ENCODE results near the gene WSB1.
A peak's percentile ranks its signal among the peaks of the same experiment; 100 is the strongest.
"Not testable (repeated sequence)": the region's sequence is repeated elsewhere in the genome, so short reads cannot be mapped to it uniquely, and the experiment has no call there.

WSB1 gene

GRCh38 chr17:27322690-27323508 lies 29.0 kb downstream of the WSB1 start:
- peak overlapping the region; percentile 41 for H3K27ac ChIP-seq (ENCODE audit: low read depth, low read length)
- no peaks in the 10 kb centered on the region for H3K9me3 ChIP-seq (ENCODE audit: control insufficient read depth in 5 of 5, low read length in 5 of 5)
- peaks cover 3 to 15% (median 9%) of the 10 kb centered on the region in 5 donors for H3K36me3 ChIP-seq (ENCODE audit: control insufficient read depth in 5 of 5, insufficient read depth in 5 of 5, low read length in 5 of 5)
- H3K27me3 ChIP-seq (ENCODE audit: control insufficient read depth in 5 of 5, insufficient read depth in 4 of 5, low read length in 5 of 5), result no peaks in the 10 kb centered on the region
- peaks cover 8 to 50% (median 42%) of the 10 kb centered on the region in 5 donors for H3K4me1 ChIP-seq (ENCODE audit: control insufficient read depth in 5 of 5, insufficient read depth in 5 of 5, low read length in 5 of 5)
- no peak overlapping the region for H3K9ac ChIP-seq (ENCODE audit: low read length in 5 of 5)
- no peak overlapping the region for H3K4me3 ChIP-seq (ENCODE audit: low read depth in 1 of 5, low read length in 5 of 5)

GRCh38 chr17:27323538-27324215 lies 29.8 kb downstream of the WSB1 start:
- Histone ChIP-seq H3K36me3 (ENCODE audit: control insufficient read depth in 5 of 5, insufficient read depth in 5 of 5, low read length in 5 of 5) (peaks cover under 1 to 7% (median 3%) of the 10 kb centered on the region in 5 donors), H3K4me3 (ENCODE audit: low read depth in 1 of 5, low read length in 5 of 5) (peak overlapping the region in 2 of 5 donors; percentile 23 to 32), H3K9me3 (ENCODE audit: control insufficient read depth in 5 of 5, low read length in 5 of 5) (no peaks in the 10 kb centered on the region), H3K27me3 (ENCODE audit: control insufficient read depth in 5 of 5, insufficient read depth in 4 of 5, low read length in 5 of 5) (no peaks in the 10 kb centered on the region), H3K9ac (ENCODE audit: low read length in 5 of 5) (no peak overlapping the region), H3K4me1 (ENCODE audit: control insufficient read depth in 5 of 5, insufficient read depth in 5 of 5, low read length in 5 of 5) (peaks cover 8 to 50% (median 42%) of the 10 kb centered on the region in 5 donors), H3K27ac (ENCODE audit: low read depth, low read length) (peak overlapping the region; percentile 41)

GRCh38 chr17:27324771-27325339 lies 30.9 kb downstream of the WSB1 start:
- Histone ChIP-seq H3K27ac (ENCODE audit: low read depth, low read length) (no peak overlapping the region), H3K27me3 (ENCODE audit: control insufficient read depth in 5 of 5, insufficient read depth in 4 of 5, low read length in 5 of 5) (no peaks in the 10 kb centered on the region), H3K36me3 (ENCODE audit: control insufficient read depth in 5 of 5, insufficient read depth in 5 of 5, low read length in 5 of 5) (no peaks in the 10 kb centered on the region), H3K4me3 (ENCODE audit: low read depth in 1 of 5, low read length in 5 of 5) (no peak overlapping the region), H3K9me3 (ENCODE audit: control insufficient read depth in 5 of 5, low read length in 5 of 5) (no peaks in the 10 kb centered on the region), H3K9ac (ENCODE audit: low read length in 5 of 5) (no peak overlapping the region), H3K4me1 (ENCODE audit: control insufficient read depth in 5 of 5, insufficient read depth in 5 of 5, low read length in 5 of 5) (peaks cover 7 to 43% (median 33%) of the 10 kb centered on the region in 5 donors)

DNA sequence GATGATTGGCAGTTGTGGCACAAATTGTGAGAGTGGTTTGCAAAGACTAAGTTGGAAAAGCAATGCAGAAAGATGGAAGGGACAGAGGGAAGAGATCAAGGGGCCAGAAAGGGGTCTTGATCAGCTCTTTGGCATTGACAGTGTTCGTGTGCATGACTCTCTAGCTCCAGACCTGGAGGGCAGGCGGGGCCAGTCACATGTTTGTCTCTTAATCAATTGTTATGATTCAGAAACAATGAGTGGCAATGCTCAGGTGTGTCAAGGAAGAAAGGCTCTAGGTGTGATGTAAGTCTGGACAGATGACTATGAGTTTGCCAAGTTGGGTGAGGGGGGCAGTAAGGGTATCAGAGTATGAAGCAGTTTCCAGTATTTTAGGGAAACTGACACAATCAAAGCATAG lies 32.1 kb downstream of the WSB1 start:
- H3K27me3 ChIP-seq (ENCODE audit: control insufficient read depth in 5 of 5, insufficient read depth in 4 of 5, low read length in 5 of 5), result no peaks in the 10 kb centered on the region
- peaks cover 4 to 35% (median 27%) of the 10 kb centered on the region in 5 donors for H3K4me1 ChIP-seq (ENCODE audit: control insufficient read depth in 5 of 5, insufficient read depth in 5 of 5, low read length in 5 of 5)
- no peak overlapping the region for H3K4me3 ChIP-seq (ENCODE audit: low read depth in 1 of 5, low read length in 5 of 5)
- no peak overlapping the region for H3K27ac ChIP-seq (ENCODE audit: low read depth, low read length)
- H3K9me3 ChIP-seq (ENCODE audit: control insufficient read depth in 5 of 5, low read length in 5 of 5), result no peaks in the 10 kb centered on the region
- no peak overlapping the region for H3K9ac ChIP-seq (ENCODE audit: low read length in 5 of 5)
- H3K36me3 ChIP-seq (ENCODE audit: control insufficient read depth in 5 of 5, insufficient read depth in 5 of 5, low read length in 5 of 5), result no peaks in the 10 kb centered on the region

DNA sequence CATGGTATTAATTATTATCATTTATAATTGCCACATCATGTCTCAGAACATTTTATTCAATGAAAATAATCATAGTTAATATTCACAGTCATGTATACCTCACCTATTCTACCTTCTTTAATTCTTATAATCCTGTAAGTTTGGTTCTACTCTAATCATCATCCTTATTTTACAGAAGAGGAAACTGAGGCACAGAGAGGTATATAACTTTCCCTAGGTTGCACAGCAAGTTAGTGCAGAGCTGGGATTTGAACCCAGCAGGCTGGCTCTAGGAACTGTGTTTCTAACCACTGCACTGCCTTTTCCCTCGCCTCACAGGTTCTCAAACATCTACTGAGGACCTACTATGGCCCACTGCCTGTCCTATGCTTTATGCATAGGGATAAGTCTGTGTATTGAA lies 32.7 kb downstream of the WSB1 start:
- H3K4me1 ChIP-seq (ENCODE audit: control insufficient read depth in 5 of 5, insufficient read depth in 5 of 5, low read length in 5 of 5), result peaks cover 4 to 31% (median 27%) of the 10 kb centered on the region in 5 donors
- H3K9ac ChIP-seq (ENCODE audit: low read length in 5 of 5), result no peak overlapping the region
- no peak overlapping the region for H3K27ac ChIP-seq (ENCODE audit: low read depth, low read length)
- no peaks in the 10 kb centered on the region for H3K9me3 ChIP-seq (ENCODE audit: control insufficient read depth in 5 of 5, low read length in 5 of 5)
- no peak overlapping the region for H3K4me3 ChIP-seq (ENCODE audit: low read depth in 1 of 5, low read length in 5 of 5)
- no peaks in the 10 kb centered on the region for H3K36me3 ChIP-seq (ENCODE audit: control insufficient read depth in 5 of 5, insufficient read depth in 5 of 5, low read length in 5 of 5)
- no peaks in the 10 kb centered on the region for H3K27me3 ChIP-seq (ENCODE audit: control insufficient read depth in 5 of 5, insufficient read depth in 4 of 5, low read length in 5 of 5)

DNA sequence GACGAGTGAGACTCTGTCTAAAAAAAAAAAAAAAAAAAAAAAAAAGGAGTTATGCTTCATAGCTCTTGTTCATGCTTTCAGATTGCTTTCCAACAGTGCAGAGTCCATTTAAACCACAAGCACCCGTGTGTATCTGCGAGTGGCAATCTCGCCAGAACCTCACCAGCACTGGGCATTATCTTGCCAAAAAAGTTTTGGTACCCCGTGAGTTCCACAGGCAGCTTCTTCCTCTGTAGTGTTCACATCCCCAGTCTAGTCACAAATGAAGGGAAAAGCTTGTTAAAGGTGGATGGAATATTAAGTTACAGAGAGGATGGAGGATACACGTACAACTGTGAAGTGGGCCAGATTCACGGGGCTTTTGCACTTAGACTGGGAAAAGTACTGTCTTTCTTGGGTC lies 33.5 kb downstream of the WSB1 start:
- Histone ChIP-seq H3K36me3 (ENCODE audit: control insufficient read depth in 5 of 5, insufficient read depth in 5 of 5, low read length in 5 of 5) (no peaks in the 10 kb centered on the region), H3K4me3 (ENCODE audit: low read depth in 1 of 5, low read length in 5 of 5) (no peak overlapping the region), H3K27me3 (ENCODE audit: control insufficient read depth in 5 of 5, insufficient read depth in 4 of 5, low read length in 5 of 5) (peaks cover 0 to under 1% (median 0%) of the 10 kb centered on the region in 5 donors), H3K9me3 (ENCODE audit: control insufficient read depth in 5 of 5, low read length in 5 of 5) (no peaks in the 10 kb centered on the region), H3K27ac (ENCODE audit: low read depth, low read length) (no peak overlapping the region), H3K4me1 (ENCODE audit: control insufficient read depth in 5 of 5, insufficient read depth in 5 of 5, low read length in 5 of 5) (peaks cover 7 to 37% (median 34%) of the 10 kb centered on the region in 5 donors), H3K9ac (ENCODE audit: low read length in 5 of 5) (no peak overlapping the region)

- Histone ChIP-seq H3K9me3 (ENCODE audit: control insufficient read depth in 5 of 5, low read length in 5 of 5) (no peaks in the 10 kb centered on the region), H3K9ac (ENCODE audit: low read length in 5 of 5) (no peak overlapping the region), H3K27me3 (ENCODE audit: control insufficient read depth in 5 of 5, insufficient read depth in 4 of 5, low read length in 5 of 5) (peaks cover 0 to 2% (median 0%) of the 10 kb centered on the region in 5 donors), H3K27ac (ENCODE audit: low read depth, low read length) (no peak overlapping the region), H3K4me1 (ENCODE audit: control insufficient read depth in 5 of 5, insufficient read depth in 5 of 5, low read length in 5 of 5) (peaks cover 10 to 36% (median 35%) of the 10 kb centered on the region in 5 donors), H3K36me3 (ENCODE audit: control insufficient read depth in 5 of 5, insufficient read depth in 5 of 5, low read length in 5 of 5) (no peaks in the 10 kb centered on the region), H3K4me3 (ENCODE audit: low read depth in 1 of 5, low read length in 5 of 5) (no peak overlapping the region)
Measured at GRCh38 chr17:27327871-27328270, 34.0 kb downstream of the WSB1 start.

- not testable (repeated sequence) for H3K27ac ChIP-seq (ENCODE audit: low read depth, low read length); H3K27me3 ChIP-seq (ENCODE audit: control insufficient read depth in 5 of 5, insufficient read depth in 4 of 5, low read length in 5 of 5); H3K36me3 ChIP-seq (ENCODE audit: control insufficient read depth in 5 of 5, insufficient read depth in 5 of 5, low read length in 5 of 5); H3K9me3 ChIP-seq (ENCODE audit: control insufficient read depth in 5 of 5, low read length in 5 of 5); H3K9ac ChIP-seq (ENCODE audit: low read length in 5 of 5); H3K4me3 ChIP-seq (ENCODE audit: low read depth in 1 of 5, low read length in 5 of 5)
- peaks cover 10 to 36% (median 32%) of the 10 kb centered on the region in 5 donors for H3K4me1 ChIP-seq (ENCODE audit: control insufficient read depth in 5 of 5, insufficient read depth in 5 of 5, low read length in 5 of 5)
Measured at GRCh38 chr17:27328686-27329085, 34.8 kb downstream of the WSB1 start.

- Histone ChIP-seq H3K4me3 (ENCODE audit: low read depth in 1 of 5, low read length in 5 of 5) (no peak overlapping the region), H3K27me3 (ENCODE audit: control insufficient read depth in 5 of 5, insufficient read depth in 4 of 5, low read length in 5 of 5) (peaks cover 0 to 2% (median 0%) of the 10 kb centered on the region in 5 donors), H3K27ac (ENCODE audit: low read depth, low read length) (no peak overlapping the region), H3K9me3 (ENCODE audit: control insufficient read depth in 5 of 5, low read length in 5 of 5) (no peaks in the 10 kb centered on the region), H3K36me3 (ENCODE audit: control insufficient read depth in 5 of 5, insufficient read depth in 5 of 5, low read length in 5 of 5) (no peaks in the 10 kb centered on the region), H3K9ac (ENCODE audit: low read length in 5 of 5) (no peak overlapping the region), H3K4me1 (ENCODE audit: control insufficient read depth in 5 of 5, insufficient read depth in 5 of 5, low read length in 5 of 5) (peaks cover 6 to 35% (median 32%) of the 10 kb centered on the region in 5 donors)
Measured at GRCh38 chr17:27329146-27329805, 35.4 kb downstream of the WSB1 start.

Measured in subcutaneous abdominal adipose tissue (tissue), 5 donors.